SK-N-SH treated with all-trans-retinoic acid at 6 μM for 48 hours (cell line): Measurements from ENCODE around the gene COBL.

Source experiments
- ATAC-seq: fragments of 200-7000 bp; cut with Tn5 transposase; 3 replicates; pipeline ENCODE4 v1.9.1; 2020; ENCODE audit warnings: mild to moderate bottlenecking, moderate library complexity
- BACH2 ChIP-seq: fragments of 250-450 bp; sonication (Bioruptor Pico); IDR thresholded peaks from 2 replicates; pipeline ENCODE4 v1.9.0; 2021; ENCODE audit warnings: mild to moderate bottlenecking, borderline replicate concordance
- ESRRG ChIP-seq: fragments of 250-450 bp; sonication (Bioruptor Pico); IDR thresholded peaks from 2 replicates; pipeline ENCODE4 v1.6.1; 2021; ENCODE audit warnings: mild to moderate bottlenecking
- ISL1 ChIP-seq: fragments of 250-450 bp; sonication (Bioruptor Pico); IDR thresholded peaks from 2 replicates; pipeline ENCODE4 v2.1.2; 2022; ENCODE audit warnings: mild to moderate bottlenecking, moderate library complexity
- OSR1 ChIP-seq: fragments of 250-450 bp; sonication (Bioruptor Pico); IDR thresholded peaks from 2 replicates; pipeline ENCODE4 v1.8.0; 2022; ENCODE audit warnings: moderate library complexity, mild to moderate bottlenecking, inconsistent platforms
- PPARA ChIP-seq: fragments of 250-450 bp; sonication (Bioruptor Pico); IDR thresholded peaks from 2 replicates; pipeline ENCODE4 v1.5.0; 2020; ENCODE audit warnings: mild to moderate bottlenecking, borderline replicate concordance
- RARB ChIP-seq: fragments of 250-450 bp; sonication (Bioruptor Pico); IDR thresholded peaks from 2 replicates; pipeline ENCODE4 v1.8.0; 2021; ENCODE audit warnings: mild to moderate bottlenecking, moderate library complexity
- SNAI2 ChIP-seq: fragments of 250-450 bp; sonication (Bioruptor Pico); IDR thresholded peaks from 2 replicates; pipeline ENCODE4 v1.5.0; 2020; ENCODE audit warnings: mild to moderate bottlenecking, moderate library complexity
- TCF4 ChIP-seq: fragments of 250-450 bp; sonication (Bioruptor Pico); IDR thresholded peaks from 2 replicates; pipeline ENCODE4 v1.8.0; 2021; ENCODE audit warnings: mild to moderate bottlenecking, moderate library complexity, borderline replicate concordance
- TOX ChIP-seq: fragments of 250-450 bp; sonication (Bioruptor Pico); IDR thresholded peaks from 2 replicates; pipeline ENCODE4 v1.8.0; 2021; ENCODE audit warnings: mild to moderate bottlenecking, moderate library complexity, borderline replicate concordance
- ZC3H10 ChIP-seq: fragments of 250-450 bp; sonication (Bioruptor Pico); IDR thresholded peaks from 2 replicates; pipeline ENCODE4 v1.5.1; 2021; ENCODE audit warnings: mild to moderate bottlenecking, moderate library complexity
- ZFP3 ChIP-seq: fragments of 250-450 bp; sonication (Bioruptor Pico); IDR thresholded peaks from 2 replicates; pipeline ENCODE4 v1.5.0; 2020; ENCODE audit warnings: mild to moderate bottlenecking, moderate library complexity
- ZFP30 ChIP-seq: fragments of 450-650 bp; formaldehyde crosslinking; IDR thresholded peaks from 2 replicates; pipeline ENCODE4 v1.5.0; 2022; ENCODE audit warnings: mild to moderate bottlenecking, moderate library complexity
- ZNF565 ChIP-seq: fragments of 450-650 bp; formaldehyde crosslinking; conservative IDR thresholded peaks from 2 replicates; pipeline ENCODE4 v1.5.0; 2020; ENCODE audit warnings: low read depth, mild to moderate bottlenecking, moderate library complexity
- ZNF70 ChIP-seq: fragments of 450-650 bp; formaldehyde crosslinking; IDR thresholded peaks from 2 replicates; pipeline ENCODE4 v1.5.0; 2020; ENCODE audit warnings: mild to moderate bottlenecking, moderate library complexity
- ZNF8 ChIP-seq: fragments of 450-650 bp; formaldehyde crosslinking; IDR thresholded peaks from 2 replicates; pipeline ENCODE4 v1.5.0; 2020; ENCODE audit warnings: mild to moderate bottlenecking, moderate library complexity
- TF ChIP-seq, protein P1 (sequence below): fragments of 250-450 bp; sonication (Bioruptor Pico); IDR thresholded peaks from 2 replicates; pipeline ENCODE4 v1.8.0; 2020; ENCODE audit warnings: mild to moderate bottlenecking, moderate library complexity, borderline replicate concordance
- TF ChIP-seq, protein P2 (sequence below): fragments of 250-450 bp; sonication (Bioruptor Pico); IDR thresholded peaks from 2 replicates; pipeline ENCODE4 v1.5.1; 2020; ENCODE audit warnings: low read depth, mild to moderate bottlenecking, moderate library complexity
- TF ChIP-seq, protein P3 (sequence below): fragments of 250-450 bp; sonication (Bioruptor Pico); IDR thresholded peaks from 2 replicates; pipeline ENCODE4 v1.5.1; 2021; ENCODE audit warnings: mild to moderate bottlenecking, moderate library complexity
- TF ChIP-seq, protein P4 (sequence below): fragments of 250-450 bp; sonication (Bioruptor Pico); IDR thresholded peaks from 2 replicates; pipeline ENCODE4 v1.8.0; 2021; ENCODE audit warnings: low read depth, mild to moderate bottlenecking, moderate library complexity, borderline replicate concordance
- TF ChIP-seq, protein P5 (sequence below): fragments of 250-450 bp; sonication (Bioruptor Pico); IDR thresholded peaks from 2 replicates; pipeline ENCODE4 v1.5.0; 2020; ENCODE audit warnings: mild to moderate bottlenecking, moderate library complexity

Gene COBL

DNA sequence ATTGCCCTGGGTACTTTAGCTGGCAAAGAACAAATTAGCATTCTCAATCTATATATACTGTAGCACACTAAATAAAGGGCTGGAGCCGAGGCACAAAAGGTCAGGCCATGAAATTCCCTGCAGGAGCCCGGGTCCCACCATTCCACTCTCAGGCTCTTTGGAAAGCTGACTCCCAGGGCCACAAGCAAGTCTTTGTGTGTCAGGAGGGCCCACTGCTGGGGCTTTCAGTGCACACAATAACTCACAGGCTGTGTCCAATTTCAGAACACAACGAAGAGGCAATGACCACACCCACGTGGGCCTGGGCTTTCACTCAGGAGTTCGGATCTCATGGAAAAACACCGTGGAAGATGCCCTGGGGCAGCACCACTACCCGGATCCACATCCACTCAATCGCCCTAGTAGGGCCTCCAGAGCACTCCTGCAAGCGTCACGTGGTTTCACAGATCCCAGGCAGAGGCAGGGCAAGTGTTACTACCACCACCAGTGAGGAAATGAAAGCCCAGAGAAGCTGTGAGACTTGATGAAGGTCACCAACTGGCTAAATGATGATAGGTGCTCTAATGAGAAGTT lies 60.3 kb downstream of the COBL start:
- no peak for ATAC-seq
- TF ChIP-seq ZNF70: no peak
- TF ChIP-seq, protein P1, sequence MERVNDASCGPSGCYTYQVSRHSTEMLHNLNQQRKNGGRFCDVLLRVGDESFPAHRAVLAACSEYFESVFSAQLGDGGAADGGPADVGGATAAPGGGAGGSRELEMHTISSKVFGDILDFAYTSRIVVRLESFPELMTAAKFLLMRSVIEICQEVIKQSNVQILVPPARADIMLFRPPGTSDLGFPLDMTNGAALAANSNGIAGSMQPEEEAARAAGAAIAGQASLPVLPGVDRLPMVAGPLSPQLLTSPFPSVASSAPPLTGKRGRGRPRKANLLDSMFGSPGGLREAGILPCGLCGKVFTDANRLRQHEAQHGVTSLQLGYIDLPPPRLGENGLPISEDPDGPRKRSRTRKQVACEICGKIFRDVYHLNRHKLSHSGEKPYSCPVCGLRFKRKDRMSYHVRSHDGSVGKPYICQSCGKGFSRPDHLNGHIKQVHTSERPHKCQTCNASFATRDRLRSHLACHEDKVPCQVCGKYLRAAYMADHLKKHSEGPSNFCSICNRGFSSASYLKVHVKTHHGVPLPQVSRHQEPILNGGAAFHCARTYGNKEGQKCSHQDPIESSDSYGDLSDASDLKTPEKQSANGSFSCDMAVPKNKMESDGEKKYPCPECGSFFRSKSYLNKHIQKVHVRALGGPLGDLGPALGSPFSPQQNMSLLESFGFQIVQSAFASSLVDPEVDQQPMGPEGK (CRISPR knock-in tag): no peak
- TF ChIP-seq BACH2 (CRISPR knock-in tag): no peak
- no peak for TF ChIP-seq OSR1
- TF ChIP-seq PPARA (CRISPR knock-in tag): no peak
- TF ChIP-seq ZC3H10 (CRISPR knock-in tag): no peak
- TF ChIP-seq, protein P2, sequence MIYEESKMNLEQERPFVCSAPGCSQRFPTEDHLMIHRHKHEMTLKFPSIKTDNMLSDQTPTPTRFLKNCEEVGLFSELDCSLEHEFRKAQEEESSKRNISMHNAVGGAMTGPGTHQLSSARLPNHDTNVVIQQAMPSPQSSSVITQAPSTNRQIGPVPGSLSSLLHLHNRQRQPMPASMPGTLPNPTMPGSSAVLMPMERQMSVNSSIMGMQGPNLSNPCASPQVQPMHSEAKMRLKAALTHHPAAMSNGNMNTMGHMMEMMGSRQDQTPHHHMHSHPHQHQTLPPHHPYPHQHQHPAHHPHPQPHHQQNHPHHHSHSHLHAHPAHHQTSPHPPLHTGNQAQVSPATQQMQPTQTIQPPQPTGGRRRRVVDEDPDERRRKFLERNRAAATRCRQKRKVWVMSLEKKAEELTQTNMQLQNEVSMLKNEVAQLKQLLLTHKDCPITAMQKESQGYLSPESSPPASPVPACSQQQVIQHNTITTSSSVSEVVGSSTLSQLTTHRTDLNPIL (CRISPR knock-in tag): no peak
- TF ChIP-seq, protein P3, sequence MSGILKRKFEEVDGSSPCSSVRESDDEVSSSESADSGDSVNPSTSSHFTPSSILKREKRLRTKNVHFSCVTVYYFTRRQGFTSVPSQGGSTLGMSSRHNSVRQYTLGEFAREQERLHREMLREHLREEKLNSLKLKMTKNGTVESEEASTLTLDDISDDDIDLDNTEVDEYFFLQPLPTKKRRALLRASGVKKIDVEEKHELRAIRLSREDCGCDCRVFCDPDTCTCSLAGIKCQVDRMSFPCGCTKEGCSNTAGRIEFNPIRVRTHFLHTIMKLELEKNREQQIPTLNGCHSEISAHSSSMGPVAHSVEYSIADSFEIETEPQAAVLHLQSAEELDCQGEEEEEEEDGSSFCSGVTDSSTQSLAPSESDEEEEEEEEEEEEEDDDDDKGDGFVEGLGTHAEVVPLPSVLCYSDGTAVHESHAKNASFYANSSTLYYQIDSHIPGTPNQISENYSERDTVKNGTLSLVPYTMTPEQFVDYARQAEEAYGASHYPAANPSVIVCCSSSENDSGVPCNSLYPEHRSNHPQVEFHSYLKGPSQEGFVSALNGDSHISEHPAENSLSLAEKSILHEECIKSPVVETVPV (CRISPR knock-in tag): no peak
- TF ChIP-seq, protein P4, sequence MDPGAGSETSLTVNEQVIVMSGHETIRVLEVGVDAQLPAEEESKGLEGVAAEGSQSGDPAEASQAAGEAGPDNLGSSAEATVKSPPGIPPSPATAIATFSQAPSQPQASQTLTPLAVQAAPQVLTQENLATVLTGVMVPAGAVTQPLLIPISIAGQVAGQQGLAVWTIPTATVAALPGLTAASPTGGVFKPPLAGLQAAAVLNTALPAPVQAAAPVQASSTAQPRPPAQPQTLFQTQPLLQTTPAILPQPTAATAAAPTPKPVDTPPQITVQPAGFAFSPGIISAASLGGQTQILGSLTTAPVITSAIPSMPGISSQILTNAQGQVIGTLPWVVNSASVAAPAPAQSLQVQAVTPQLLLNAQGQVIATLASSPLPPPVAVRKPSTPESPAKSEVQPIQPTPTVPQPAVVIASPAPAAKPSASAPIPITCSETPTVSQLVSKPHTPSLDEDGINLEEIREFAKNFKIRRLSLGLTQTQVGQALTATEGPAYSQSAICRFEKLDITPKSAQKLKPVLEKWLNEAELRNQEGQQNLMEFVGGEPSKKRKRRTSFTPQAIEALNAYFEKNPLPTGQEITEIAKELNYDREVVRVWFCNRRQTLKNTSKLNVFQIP (CRISPR knock-in tag): no peak
- TF ChIP-seq, all 23 proteins: peak for 0

DNA sequence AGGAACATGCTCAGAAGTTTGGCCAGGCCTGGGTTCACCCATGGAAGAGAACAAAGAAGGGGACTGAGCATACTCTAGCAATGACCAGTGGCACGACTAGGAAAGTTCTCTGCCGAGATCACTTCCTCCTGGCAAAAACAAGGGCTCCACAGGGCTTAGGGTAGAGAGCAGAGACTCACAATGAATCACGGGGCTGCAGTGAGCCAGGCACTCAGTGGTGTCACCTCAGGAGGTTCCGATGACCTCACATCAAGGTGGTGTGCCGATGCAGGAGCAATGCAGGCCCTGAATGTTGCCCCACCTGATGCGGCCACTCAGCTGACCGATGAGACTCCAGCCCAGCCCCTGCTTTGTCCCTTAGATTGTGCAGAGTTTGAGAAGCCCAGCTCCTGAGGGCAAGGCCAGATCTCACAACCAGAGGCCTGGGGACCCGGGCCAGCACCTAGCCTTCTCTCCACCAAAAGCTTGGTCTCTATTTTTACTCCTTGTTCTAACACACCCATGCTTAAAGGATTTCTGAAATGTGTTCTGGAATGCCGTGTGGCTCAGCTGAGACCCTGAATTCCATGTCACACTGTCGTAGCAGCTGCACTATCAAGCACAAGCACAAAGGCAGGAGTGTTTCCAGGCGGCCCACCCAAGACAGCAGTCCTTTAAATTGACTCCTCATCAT lies 60.9 kb downstream of the COBL start:
- no peak for ATAC-seq
- TF ChIP-seq ESRRG (no peak), ZFP30 (CRISPR knock-in tag) (no peak), ZFP3 (CRISPR knock-in tag) (no peak), ZC3H10 (CRISPR knock-in tag) (no peak), RARB (CRISPR knock-in tag) (no peak), SNAI2 (no peak), TOX (CRISPR knock-in tag) (no peak), OSR1 (no peak)
- TF ChIP-seq, protein P3 (CRISPR knock-in tag): no peak
- TF ChIP-seq, protein P1 (CRISPR knock-in tag): no peak
- TF ChIP-seq, all 23 proteins: peak for 0

DNA sequence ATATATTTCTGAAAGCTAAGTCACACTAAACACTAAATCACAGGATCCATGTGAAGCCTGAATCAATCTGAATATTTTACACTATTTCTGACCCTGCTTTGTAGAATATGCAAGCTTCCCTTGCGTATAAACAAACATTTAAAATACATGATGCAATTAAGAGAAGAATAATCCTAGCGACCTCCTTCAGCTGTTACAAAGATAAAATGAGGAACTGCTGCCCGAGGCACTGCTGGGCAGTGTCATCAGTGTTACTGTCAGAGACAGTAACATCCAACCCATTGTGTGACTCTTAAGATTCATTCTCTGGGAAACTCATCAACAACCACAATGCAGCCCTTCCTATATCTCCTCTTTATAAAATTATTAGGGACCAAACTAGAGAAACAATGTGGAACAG lies 61.6 kb downstream of the COBL start:
- ATAC-seq: no peak
- TF ChIP-seq, protein P5, sequence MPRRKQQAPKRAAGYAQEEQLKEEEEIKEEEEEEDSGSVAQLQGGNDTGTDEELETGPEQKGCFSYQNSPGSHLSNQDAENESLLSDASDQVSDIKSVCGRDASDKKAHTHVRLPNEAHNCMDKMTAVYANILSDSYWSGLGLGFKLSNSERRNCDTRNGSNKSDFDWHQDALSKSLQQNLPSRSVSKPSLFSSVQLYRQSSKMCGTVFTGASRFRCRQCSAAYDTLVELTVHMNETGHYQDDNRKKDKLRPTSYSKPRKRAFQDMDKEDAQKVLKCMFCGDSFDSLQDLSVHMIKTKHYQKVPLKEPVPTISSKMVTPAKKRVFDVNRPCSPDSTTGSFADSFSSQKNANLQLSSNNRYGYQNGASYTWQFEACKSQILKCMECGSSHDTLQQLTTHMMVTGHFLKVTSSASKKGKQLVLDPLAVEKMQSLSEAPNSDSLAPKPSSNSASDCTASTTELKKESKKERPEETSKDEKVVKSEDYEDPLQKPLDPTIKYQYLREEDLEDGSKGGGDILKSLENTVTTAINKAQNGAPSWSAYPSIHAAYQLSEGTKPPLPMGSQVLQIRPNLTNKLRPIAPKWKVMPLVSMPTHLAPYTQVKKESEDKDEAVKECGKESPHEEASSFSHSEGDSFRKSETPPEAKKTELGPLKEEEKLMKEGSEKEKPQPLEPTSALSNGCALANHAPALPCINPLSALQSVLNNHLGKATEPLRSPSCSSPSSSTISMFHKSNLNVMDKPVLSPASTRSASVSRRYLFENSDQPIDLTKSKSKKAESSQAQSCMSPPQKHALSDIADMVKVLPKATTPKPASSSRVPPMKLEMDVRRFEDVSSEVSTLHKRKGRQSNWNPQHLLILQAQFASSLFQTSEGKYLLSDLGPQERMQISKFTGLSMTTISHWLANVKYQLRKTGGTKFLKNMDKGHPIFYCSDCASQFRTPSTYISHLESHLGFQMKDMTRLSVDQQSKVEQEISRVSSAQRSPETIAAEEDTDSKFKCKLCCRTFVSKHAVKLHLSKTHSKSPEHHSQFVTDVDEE (CRISPR knock-in tag): no peak
- TF ChIP-seq ZNF565 (CRISPR knock-in tag) (no peak), PPARA (CRISPR knock-in tag) (no peak), TOX (CRISPR knock-in tag) (no peak), ISL1 (CRISPR knock-in tag) (no peak), RARB (CRISPR knock-in tag) (no peak), TCF4 (no peak), OSR1 (no peak), ZNF70 (no peak), ZFP30 (CRISPR knock-in tag) (no peak), ESRRG (no peak), ZNF8 (CRISPR knock-in tag) (no peak)
- TF ChIP-seq, protein P2 (CRISPR knock-in tag): no peak
- TF ChIP-seq, protein P3 (CRISPR knock-in tag): no peak
